HepG2 (cell line): Measurements from ENCODE around the gene MOV10L1. TPM values are rescaled to one million over a fixed set of nuclear protein-coding genes. Genes with fewer than 3 reads are reported as not detected.
A peak's percentile ranks its signal among the peaks of the same experiment; 100 is the strongest.

ENCODE experiments used
- CERS6 ChIP-seq: sonication (generic); formaldehyde crosslinking; IDR thresholded peaks from 2 replicates; pipeline ENCODE4 v1.5.0; 2020; ENCODE audit warnings: missing genetic modification reagents
- CHD4 ChIP-seq: fragments of 200-600 bp; sonication (generic); IDR thresholded peaks from 2 replicates; pipeline ENCODE4 v1.7.0; 2017; ENCODE audit warnings: mild to moderate bottlenecking, low read length, borderline replicate concordance
- EP300 ChIP-seq, 3 experiments: sonication (generic) in 1 of 3; formaldehyde crosslinking in 1 of 3; IDR thresholded peaks; 2 replicates each; pipeline versions ENCODE4 v1.5.1 to v1.6.1; 2011 to 2020; ENCODE audit warnings: low read depth in 2 of 3, low read length in 2 of 3, borderline replicate concordance in 1 of 3, improper control_type of control experiment in 1 of 3, mild to moderate bottlenecking in 1 of 3, missing genetic modification reagents in 1 of 3, moderate library complexity in 1 of 3
- FOXO1 ChIP-seq: sonication (generic); formaldehyde crosslinking; IDR thresholded peaks from 2 replicates; pipeline ENCODE4 v1.4.0; 2020; ENCODE audit warnings: missing genetic modification reagents
- FOXP1 ChIP-seq, 2 experiments: fragments of 450-650 bp in 1 of 2; IDR thresholded peaks; 2 replicates each; pipeline ENCODE4 v1.6.1; 2017 to 2018; ENCODE audit warnings: antibody characterized with exemption in 1 of 2
- HOXA3 ChIP-seq: sonication (generic); formaldehyde crosslinking; IDR thresholded peaks from 2 replicates; pipeline ENCODE4 v1.5.0; 2020; ENCODE audit warnings: missing genetic modification reagents
- KDM3A ChIP-seq: IDR thresholded peaks from 2 replicates; pipeline ENCODE4 v1.6.1; 2018; ENCODE audit warnings: low read depth, missing compliant biosample characterization
- LBX2 ChIP-seq: sonication (generic); formaldehyde crosslinking; IDR thresholded peaks from 2 replicates; pipeline ENCODE4 v1.5.0; 2020; ENCODE audit warnings: missing genetic modification reagents, mild to moderate bottlenecking, borderline replicate concordance
- MEIS2 ChIP-seq: sonication (generic); formaldehyde crosslinking; IDR thresholded peaks from 2 replicates; pipeline ENCODE4 v1.9.0; 2021; ENCODE audit warnings: mild to moderate bottlenecking, missing genetic modification reagents
- NCOR1 ChIP-seq: fragments of 200-600 bp; sonication (generic); IDR thresholded peaks from 2 replicates; pipeline ENCODE4 v1.7.0; 2017; ENCODE audit warnings: antibody characterized with exemption, low read length, borderline replicate concordance
- SAP130 ChIP-seq: IDR thresholded peaks from 2 replicates; pipeline ENCODE4 v1.6.1; 2016; ENCODE audit warnings: low read depth
- SNAPC4 ChIP-seq: sonication (generic); formaldehyde crosslinking; IDR thresholded peaks from 2 replicates; pipeline ENCODE4 v1.4.0; 2020; ENCODE audit warnings: mild to moderate bottlenecking, missing genetic modification reagents
- SRSF9 ChIP-seq: fragments of 200-400 bp; formaldehyde crosslinking; IDR thresholded peaks from 2 replicates; pipeline ENCODE4 v1.6.1; 2018; ENCODE audit warnings: borderline replicate concordance, mild to moderate bottlenecking, low read depth, low read length; ENCODE audit not compliant: insufficient read depth, poor library complexity, severe bottlenecking
- TFAP4 ChIP-seq: sonication (generic); IDR thresholded peaks from 2 replicates; pipeline ENCODE4 v1.6.1; 2016; ENCODE audit warnings: low read depth, borderline replicate concordance
- ZBTB33 ChIP-seq: sonication (generic); formaldehyde crosslinking; IDR thresholded peaks from 2 replicates; pipeline ENCODE4 v1.4.0; 2020; ENCODE audit warnings: missing genetic modification reagents
- ZGPAT ChIP-seq: IDR thresholded peaks from 2 replicates; pipeline ENCODE4 v1.6.1; 2016; ENCODE audit warnings: mild to moderate bottlenecking
- ZNF557 ChIP-seq: sonication (generic); formaldehyde crosslinking; IDR thresholded peaks from 2 replicates; pipeline ENCODE4 v1.4.0; 2020; ENCODE audit warnings: missing genetic modification reagents
- ZSCAN29 ChIP-seq: sonication (generic); formaldehyde crosslinking; conservative IDR thresholded peaks from 2 replicates; pipeline ENCODE4 v1.4.0; 2020; ENCODE audit warnings: mild to moderate bottlenecking, missing genetic modification reagents
- polyA plus RNA-seq, 8 experiments: library from polyadenylated mRNA; depleted of rRNA in 3 of 8; stranded (reverse) in 7 of 8; unstranded in 1 of 8; fragments of >200 nt; fragmentation: Illumina TruSeq in 4 of 8; extraction: Trizol in 4 of 8; gene quantifications; 2 replicates each; pipeline versions ENCODE4 v1.2.1 to v1.2.3, GENCODE V29; 2011 to 2016; ENCODE audit warnings: low read depth in 4 of 8, missing spikeins in 1 of 8, mixed read lengths in 1 of 8; ENCODE audit not compliant: insufficient read depth in 1 of 8
- total RNA-seq, 5 experiments: library from RNA; depleted of rRNA; stranded (reverse); fragments of >200 nt; fragmentation: Illumina TruSeq; extraction: Trizol; gene quantifications; 2 replicates each; pipeline ENCODE4 v1.2.3, GENCODE V29; 2016; ENCODE audit warnings: low read depth in 1 of 5

The MOV10L1 gene
- total and polyA plus RNA-seq, 2 of the 13 experiments (the other 11 are each of a cell fraction or from before 2014, with no cell fraction given), result 0.11 to 0.12 TPM

- TF ChIP-seq ZBTB33 (CRISPR knock-in tag), result 0 out of 2 replicates have a peak, but pooled peaks have one; percentile 9
- peak; percentile 68; the same call in 1 of the 2 replicates for TF ChIP-seq NCOR1
- TF ChIP-seq FOXP1 (IDR thresholded peaks at IDR 0.05), result no peak
- TF ChIP-seq FOXP1 (CRISPR knock-in tag; IDR thresholded peaks at IDR 0.05), result peak; percentile 54; the same call in 1 of the 2 replicates
- 0 out of 2 replicates have a peak, but pooled peaks have one; percentile 43 for TF ChIP-seq MEIS2 (CRISPR knock-in tag)
- peak; percentile 53 for TF ChIP-seq HOXA3 (CRISPR knock-in tag)
- peak; percentile 32; the same call in 1 of the 2 replicates for TF ChIP-seq ZGPAT
- no peak; the same call in 1 of the 2 replicates for TF ChIP-seq FOXO1 (CRISPR knock-in tag)
- no peak for TF ChIP-seq ZSCAN29
- TF ChIP-seq EP300 (IDR thresholded peaks at IDR 0.05; ENCODE audit: low read depth in 2 of 2, low read length in 2 of 2), result peak in 1 of 2 experiments; percentile 70; a peak in 2 of 4 replicates
- TF ChIP-seq EP300 (CRISPR knock-in tag; IDR thresholded peaks at IDR 0.05; ENCODE audit: borderline replicate concordance), result no peak
- no peak for TF ChIP-seq SRSF9
- 0 out of 2 replicates have a peak, but pooled peaks have one; percentile 38 for TF ChIP-seq CHD4
- TF ChIP-seq LBX2 (CRISPR knock-in tag), result no peak
- peak; percentile 56; the same call in 1 of the 2 replicates for TF ChIP-seq SAP130 (CRISPR knock-in tag)
- TF ChIP-seq TFAP4, result peak; percentile 54
- peak; percentile 29; the same call in 1 of the 2 replicates for TF ChIP-seq KDM3A (CRISPR knock-in tag)
- no peak for TF ChIP-seq SNAPC4 (CRISPR knock-in tag)
- TF ChIP-seq CERS6 (CRISPR knock-in tag), result no peak
- TF ChIP-seq ZNF557, result no peak
These were observed 50.8 kb downstream of the MOV10L1 start (continued) for GRCh38 chr22:50140615-50141014.
